Type B pancreatic cell (in vitro differentiated cells): Measurements from ENCODE around the gene NRIP1. TPM values are rescaled to one million over a fixed set of nuclear protein-coding genes. Genes with fewer than 3 reads are reported as not detected.
A peak's percentile ranks its signal among the peaks of the same experiment; 100 is the strongest.
"Not testable (repeated sequence)": the region's sequence is repeated elsewhere in the genome, so short reads cannot be mapped to it uniquely, and the experiment has no call there.

Source experiments
- DNase-seq: peaks from one replicate; pipeline ENCODE4 v3.0.0; 2021; ENCODE audit warnings: mixed read lengths; ENCODE audit not compliant: unreplicated experiment; ENCODE audit errors: extremely low spot score
- H3K27ac Mint-ChIP-seq: 2 replicates; pipeline ENCODE4 v1.8.0; 2021; ENCODE audit warnings: mild to moderate bottlenecking, mixed read lengths
- H3K27me3 Mint-ChIP-seq: 2 replicates; pipeline ENCODE4 v1.8.0; 2021; ENCODE audit warnings: mixed read lengths
- H3K36me3 Mint-ChIP-seq: 2 replicates; pipeline ENCODE4 v1.8.0; 2021; ENCODE audit warnings: mixed read lengths
- H3K4me1 Mint-ChIP-seq: one replicate; pipeline ENCODE4 v1.8.0; 2021; ENCODE audit warnings: mixed read lengths; ENCODE audit not compliant: unreplicated experiment
- H3K4me3 Mint-ChIP-seq: 2 replicates; pipeline ENCODE4 v1.8.0; 2021; ENCODE audit warnings: mild to moderate bottlenecking, mixed read lengths
- H3K9me3 Mint-ChIP-seq: 2 replicates; pipeline ENCODE4 v1.8.0; 2021; ENCODE audit warnings: mixed read lengths
- CTCF ChIP-seq: fragments of 200-600 bp; sonication (generic); conservative IDR thresholded peaks from 2 replicates; pipeline ENCODE4 v1.5.0; 2021; ENCODE audit warnings: antibody characterized with exemption, mild to moderate bottlenecking
- total RNA-seq: library from RNA; stranded (reverse); gene quantifications from 2 replicates; pipeline ENCODE4 v1.2.1, GENCODE V29; 2021; ENCODE audit warnings: low replicate concordance

Gene NRIP1
- total RNA-seq, 1 donor from 2014 or later: 88.6 TPM

GRCh38 chr21:15037095-15037899 lies 27.5 kb downstream of the NRIP1 start:
- H3K27me3 Mint-ChIP-seq: no peaks in the 10 kb centered on the region
- H3K27ac Mint-ChIP-seq: no peak overlapping the region
- TF ChIP-seq CTCF: peak; percentile 52
- DNase-seq: no peak
- H3K4me3 Mint-ChIP-seq: no peak overlapping the region
- H3K9me3 Mint-ChIP-seq: no peaks in the 10 kb centered on the region
- peaks cover 26% of the 10 kb centered on the region for H3K36me3 Mint-ChIP-seq
- peaks cover 26% of the 10 kb centered on the region for H3K4me1 Mint-ChIP-seq

- Mint-ChIP-seq H3K4me1 (peaks cover 26% of the 10 kb centered on the region), H3K4me3 (no peak overlapping the region), H3K27me3 (no peaks in the 10 kb centered on the region), H3K27ac (no peak overlapping the region), H3K36me3 (peaks cover 29% of the 10 kb centered on the region), H3K9me3 (peaks cover 4% of the 10 kb centered on the region)
- no peak for TF ChIP-seq CTCF
- DNase-seq: no peak
Measured at GRCh38 chr21:15036189-15036588, 28.6 kb downstream of the NRIP1 start.

- no peak for TF ChIP-seq CTCF
- Mint-ChIP-seq H3K27ac (no peak overlapping the region), H3K27me3 (no peaks in the 10 kb centered on the region), H3K4me1 (peaks cover 28% of the 10 kb centered on the region), H3K4me3 (peak overlapping the region; percentile 39), H3K9me3 (peaks cover 4% of the 10 kb centered on the region), H3K36me3 (peaks cover 22% of the 10 kb centered on the region)
- no peak for DNase-seq
Measured at GRCh38 chr21:15034126-15034853, 30.5 kb downstream of the NRIP1 start.

GRCh38 chr21:15031790-15032357 lies 32.9 kb downstream of the NRIP1 start:
- no peak for TF ChIP-seq CTCF
- Mint-ChIP-seq H3K9me3 (peaks cover 4% of the 10 kb centered on the region), H3K4me1 (peaks cover 38% of the 10 kb centered on the region), H3K27me3 (no peaks in the 10 kb centered on the region), H3K36me3 (peaks cover 17% of the 10 kb centered on the region), H3K27ac (no peak overlapping the region), H3K4me3 (no peak overlapping the region)
- DNase-seq: no peak

- H3K36me3 Mint-ChIP-seq: peaks cover 17% of the 10 kb centered on the region
- peaks cover 38% of the 10 kb centered on the region for H3K4me1 Mint-ChIP-seq
- not testable (repeated sequence) for H3K27ac Mint-ChIP-seq, H3K9me3 Mint-ChIP-seq, H3K4me3 Mint-ChIP-seq, H3K27me3 Mint-ChIP-seq, DNase-seq
Measured at GRCh38 chr21:15031362-15031761, 33.4 kb downstream of the NRIP1 start.

GRCh38 chr21:15030861-15031260 lies 33.9 kb downstream of the NRIP1 start:
- not testable (repeated sequence) for H3K4me3 Mint-ChIP-seq, H3K9me3 Mint-ChIP-seq, DNase-seq, H3K27me3 Mint-ChIP-seq, H3K27ac Mint-ChIP-seq
- Mint-ChIP-seq H3K36me3 (peaks cover 18% of the 10 kb centered on the region), H3K4me1 (peaks cover 33% of the 10 kb centered on the region)
